ENCODE data around the gene ITPRIPL1. TPM values are rescaled to one million over a fixed set of nuclear protein-coding genes. Genes with fewer than 3 reads are reported as not detected.

ITPRIPL1 gene
- total RNA-seq, 2 experiments from 2014 or later: 8.1 to 13.5 TPM

- POLR2A ChIA-PET: no interaction called here
- TF ChIP-seq EZH2phosphoT487 (IDR thresholded peaks at IDR 0.05; ENCODE audit: borderline replicate concordance, low read depth, low read length) (no peak), CTCF (conservative IDR thresholded peaks at IDR 0.05; ENCODE audit: low read length) (no peak)
- CTCF ChIA-PET (ENCODE audit: unreplicated experiment): no interaction called here
These were observed 49.3 kb downstream of the ITPRIPL1 start for GRCh38 chr2:96374211-96374951.

More at GRCh38 chr2:96374211-96374951, 49.3 kb downstream of the ITPRIPL1 start:
- H3K4me2 ChIP-seq (ENCODE audit: low read length): no peak overlapping the region
- no peaks in the 10 kb centered on the region for H3K9me2 ChIP-seq (ENCODE audit: insufficient read depth, low read length)
- DNase-seq (ENCODE audit: low spot score): no peak
- H2AFZ ChIP-seq (ENCODE audit: low read length): no peak overlapping the region
- H4K20me1 ChIP-seq (ENCODE audit: insufficient read depth, low read length): no peaks in the 10 kb centered on the region
- no peaks in the 10 kb centered on the region for H3K4me1 ChIP-seq (ENCODE audit: insufficient read depth, low read length, poor library complexity, severe bottlenecking)
- H3K27ac ChIP-seq (ENCODE audit: low read depth, low read length, poor library complexity, severe bottlenecking): no peak overlapping the region
- no peak overlapping the region for H3K4me3 ChIP-seq (ENCODE audit: low read depth, low read length, poor library complexity, severe bottlenecking)
- intact Hi-C loops (cut with micrococcal nuclease; ENCODE audit: unreplicated experiment): no loop called here
- H3K9me3 ChIP-seq (ENCODE audit: low read length): peaks cover 10% of the 10 kb centered on the region
- BruUV-seq (replicated peaks): no TSS peak
- no peaks in the 10 kb centered on the region for H3K79me2 ChIP-seq (ENCODE audit: insufficient read depth, low read depth, low read length)
- peaks cover 59% of the 10 kb centered on the region for H3K36me3 ChIP-seq (ENCODE audit: insufficient read depth, low read length)

Other genes starting within 250 kb of the ITPRIPL1 start
- 0.06 TPM in 1 of 2 replicates, not detected in the other for gene ADRA2B, start 208.7 kb upstream of the ITPRIPL1 start, total RNA-seq (2014; rRNA removed; shearing (Covaris generic))
- gene ADRA2B, start 208.7 kb upstream of the ITPRIPL1 start, total RNA-seq (2022): 0.11 TPM in 1 of 2 replicates, not detected in the other
- gene ASTL, start 186.8 kb upstream of the ITPRIPL1 start, total RNA-seq (2014; rRNA removed; shearing (Covaris generic)): 0.46 TPM in 1 of 2 replicates, not detected in the other
- 0.49 TPM in 1 of 2 replicates, not detected in the other for gene ASTL, start 186.8 kb upstream of the ITPRIPL1 start, total RNA-seq (2022)
- 94.7 and 110 TPM in 2 replicates for gene DUSP2, start 179.9 kb upstream of the ITPRIPL1 start, total RNA-seq (2014; rRNA removed; shearing (Covaris generic))
- gene DUSP2, start 179.9 kb upstream of the ITPRIPL1 start, total RNA-seq (2022): 31.2 and 37.3 TPM in 2 replicates
- gene STARD7, start 116.5 kb upstream of the ITPRIPL1 start, total RNA-seq (2014; rRNA removed; shearing (Covaris generic)): 208 and 239 TPM in 2 replicates
- 186 and 206 TPM in 2 replicates for gene STARD7, start 116.5 kb upstream of the ITPRIPL1 start, total RNA-seq (2022)
- 12.0 and 12.1 TPM in 2 replicates for gene TMEM127, start 59.3 kb upstream of the ITPRIPL1 start, total RNA-seq (2014; rRNA removed; shearing (Covaris generic))
- 20.4 and 21.1 TPM in 2 replicates for gene TMEM127, start 59.3 kb upstream of the ITPRIPL1 start, total RNA-seq (2022)
- 89.8 and 128 TPM in 2 replicates for gene CIAO1, start 59.1 kb upstream of the ITPRIPL1 start, total RNA-seq (2014; rRNA removed; shearing (Covaris generic))
- gene CIAO1, start 59.1 kb upstream of the ITPRIPL1 start, total RNA-seq (2022): 85.2 and 89.6 TPM in 2 replicates
- gene SNRNP200, start 19.8 kb upstream of the ITPRIPL1 start, total RNA-seq (2014; rRNA removed; shearing (Covaris generic)): 76.0 and 79.3 TPM in 2 replicates
- gene SNRNP200, start 19.8 kb upstream of the ITPRIPL1 start, total RNA-seq (2022): 213 and 216 TPM in 2 replicates
- gene NCAPH, start 10.4 kb downstream of the ITPRIPL1 start, total RNA-seq (2014; rRNA removed; shearing (Covaris generic)): 94.7 and 108 TPM in 2 replicates
- gene NCAPH, start 10.4 kb downstream of the ITPRIPL1 start, total RNA-seq (2022): 85.8 and 91.3 TPM in 2 replicates
- gene NEURL3, start 180.0 kb downstream of the ITPRIPL1 start, total RNA-seq (2014; rRNA removed; shearing (Covaris generic)): not detected in 2 replicates
- not detected in 2 replicates for gene NEURL3, start 180.0 kb downstream of the ITPRIPL1 start, total RNA-seq (2022)
- 4.4 and 6.0 TPM in 2 replicates for gene ARID5A, start 211.4 kb downstream of the ITPRIPL1 start, total RNA-seq (2014; rRNA removed; shearing (Covaris generic))
- 5.7 and 6.0 TPM in 2 replicates for gene ARID5A, start 211.4 kb downstream of the ITPRIPL1 start, total RNA-seq (2022)